CD14-positive monocyte (primary cell): ENCODE results near the gene STIP1. TPM values are rescaled to one million over a fixed set of nuclear protein-coding genes. Genes with fewer than 3 reads are reported as not detected.

Source experiments
- DNase-seq, 3 donors: peaks; one replicate each; pipeline ENCODE4 v3.0.0-alpha.2; 2011 to 2022
- H2AFZ ChIP-seq: 2 replicates; pipeline ENCODE4 v1.6.0; 2012; ENCODE audit warnings: mild to moderate bottlenecking, low read depth, low read length, inconsistent platforms; ENCODE audit not compliant: insufficient read depth, poor library complexity, severe bottlenecking
- H3K27ac ChIP-seq, 2 donors: 1 replicate in 1 of 2; 2 replicates in 1 of 2; pipeline ENCODE4 v1.5.1; 2012 to 2013; ENCODE audit warnings: low read length in 2 of 2, control low read depth in 1 of 2, inconsistent platforms in 1 of 2, low read depth in 1 of 2, mild to moderate bottlenecking in 1 of 2
- H3K27me3 ChIP-seq, 2 donors: one replicate each; pipeline versions ENCODE4 v1.6.0 to v1.6.1; 2011 to 2013; ENCODE audit warnings: low read length in 2 of 2; ENCODE audit not compliant: control insufficient read depth in 2 of 2, insufficient read depth in 2 of 2
- H3K36me3 ChIP-seq, 2 donors: replicated peaks in 1 of 2; 1 replicate in 1 of 2; 2 replicates in 1 of 2; pipeline versions ENCODE4 v1.5.1 to v1.6.1; 2012 to 2013; ENCODE audit warnings: low read length in 2 of 2, control low read depth in 1 of 2, inconsistent platforms in 1 of 2, mild to moderate bottlenecking in 1 of 2; ENCODE audit not compliant: insufficient read depth in 2 of 2, control insufficient read depth in 1 of 2
- H3K4me1 ChIP-seq, 2 donors: 1 replicate in 1 of 2; 2 replicates in 1 of 2; pipeline versions ENCODE4 v1.5.1 to v1.6.1; 2012 to 2013; ENCODE audit warnings: low read length in 2 of 2, control low read depth in 1 of 2, inconsistent platforms in 1 of 2, mild to moderate bottlenecking in 1 of 2, moderate library complexity in 1 of 2; ENCODE audit not compliant: insufficient read depth in 2 of 2, control insufficient read depth in 1 of 2
- H3K4me2 ChIP-seq: replicated peaks from 2 replicates; pipeline ENCODE3; 2012; ENCODE audit warnings: low read length, moderate library complexity, mild to moderate bottlenecking; ENCODE audit not compliant: poor library complexity, severe bottlenecking; ENCODE audit errors: extremely low read depth
- H3K4me3 ChIP-seq, 3 experiments: fragments of 200-600 bp in 1 of 3; sonication (generic) in 1 of 3; replicated peaks in 1 of 3; 1 replicate in 2 of 3; 2 replicates in 1 of 3; pipeline ENCODE4 v1.5.1; 2011 to 2013; ENCODE audit warnings: low read length in 3 of 3, mild to moderate bottlenecking in 3 of 3, control low read depth in 2 of 3, low read depth in 2 of 3, inconsistent platforms in 1 of 3, moderate library complexity in 1 of 3
- H3K79me2 ChIP-seq: 2 replicates; pipeline ENCODE4 v1.6.0; 2012; ENCODE audit warnings: mild to moderate bottlenecking, control low read depth, inconsistent platforms, low read length, moderate library complexity; ENCODE audit not compliant: insufficient read depth
- H3K9ac ChIP-seq: 2 replicates; pipeline ENCODE4 v1.6.0; 2017; ENCODE audit warnings: low read length, mild to moderate bottlenecking; ENCODE audit not compliant: insufficient read depth, poor library complexity, severe bottlenecking
- H3K9me3 ChIP-seq, 2 donors: replicated peaks in 1 of 2; 1 replicate in 1 of 2; 2 replicates in 1 of 2; pipeline versions ENCODE4 v1.5.1 to v1.6.1; 2012 to 2013; ENCODE audit warnings: low read length in 2 of 2, control low read depth in 1 of 2; ENCODE audit not compliant: control insufficient read depth in 1 of 2, insufficient read depth in 1 of 2
- H4K20me1 ChIP-seq: 2 replicates; pipeline ENCODE4 v1.6.0; 2012; ENCODE audit warnings: mild to moderate bottlenecking, low read length, control low read depth, moderate library complexity; ENCODE audit not compliant: insufficient read depth
- H3K27ac Mint-ChIP-seq, 7 donors: one replicate each; pipeline ENCODE4 v1.8.0; 2020; ENCODE audit warnings: mild to moderate bottlenecking in 7 of 7, mixed read lengths in 7 of 7, moderate library complexity in 6 of 7, inconsistent platforms in 2 of 7
- H3K27me3 Mint-ChIP-seq, 3 donors: one replicate each; pipeline ENCODE4 v1.8.0; 2021 to 2022; ENCODE audit warnings: low read depth in 3 of 3, mild to moderate bottlenecking in 3 of 3, mixed read lengths in 3 of 3, moderate library complexity in 3 of 3, inconsistent platforms in 1 of 3
- H3K36me3 Mint-ChIP-seq, 2 donors: one replicate each; pipeline ENCODE4 v1.8.0; 2020; ENCODE audit warnings: mixed read lengths in 2 of 2, inconsistent platforms in 1 of 2, mild to moderate bottlenecking in 1 of 2
- H3K4me1 Mint-ChIP-seq: one replicate; pipeline ENCODE4 v1.8.0; 2020; ENCODE audit warnings: mild to moderate bottlenecking, mixed read lengths
- H3K4me3 Mint-ChIP-seq, 2 donors: one replicate each; pipeline ENCODE4 v1.8.0; 2020; ENCODE audit warnings: mild to moderate bottlenecking in 2 of 2, mixed read lengths in 2 of 2, moderate library complexity in 1 of 2
- H3K9me3 Mint-ChIP-seq, 7 donors: one replicate each; pipeline ENCODE4 v1.8.0; 2020 to 2022; ENCODE audit warnings: mixed read lengths in 7 of 7, mild to moderate bottlenecking in 6 of 7, moderate library complexity in 6 of 7, inconsistent platforms in 2 of 7
- CTCF ChIP-seq: fragments of 200-600 bp; IDR thresholded peaks from one replicate; pipeline ENCODE4 v1.8.0; 2022; ENCODE audit warnings: antibody characterized with exemption, mild to moderate bottlenecking
- WGBS: methylation state at CpG from one replicate; pipeline ENCODE4 v1.1.5; 2013; ENCODE audit warnings: missing lambda C conversion rate; ENCODE audit not compliant: insufficient coverage; 5-methylcytosine and 5-hydroxymethylcytosine counted together
- intact Hi-C, 2 donors: fragments of 100-400 bp; cut with micrococcal nuclease; formaldehyde crosslinking; loops; one replicate each; pipeline versions ENCODE4 v1.15.0 to v1.15.1; 2023
- polyA plus RNA-seq, 3 donors: library from polyadenylated mRNA; depleted of rRNA in 1 of 3; unstranded in 2 of 3; stranded (reverse) in 1 of 3; fragments of 300-500 nt in 2 of 3; fragments of >200 nt in 1 of 3; fragmentation: Illumina TruSeq in 2 of 3; gene quantifications; 1 replicate in 2 of 3; 2 replicates in 1 of 3; pipeline ENCODE4 v1.2.3, GENCODE V29; 2012 to 2021

Gene STIP1
- polyA plus RNA-seq, 3 donors = 44.5 to 52.0 (median 51.1) TPM

- Mint-ChIP-seq H3K36me3 (peaks cover 16 to 24% of the 10 kb centered on the region in 2 donors), H3K9me3 (peaks cover 0 to 8% (median 2%) of the 10 kb centered on the region in 7 donors), H3K4me1 (peaks cover 58% of the 10 kb centered on the region), H3K27me3 (peaks cover 11 to 21% (median 21%) of the 10 kb centered on the region in 3 donors), H3K27ac (peak overlapping the region in 3 of 7 donors; percentile 5 to 26 (median 25)), H3K4me3 (peak overlapping the region; percentile 77 to 85)
- Histone ChIP-seq H3K4me2 (peak overlapping the region; percentile 84), H3K79me2 (no peaks in the 10 kb centered on the region), H3K4me3 (peak overlapping the region in 1 of 3 experiments; percentile 75), H4K20me1 (no peaks in the 10 kb centered on the region), H3K27me3 (peaks cover 0 to 7% of the 10 kb centered on the region in 2 donors), H3K9me3 (no peaks in the 10 kb centered on the region), H2AFZ (no peak overlapping the region), H3K4me1 (peaks cover 58 to 73% of the 10 kb centered on the region in 2 donors), H3K27ac (no peak overlapping the region), H3K9ac (peak overlapping the region; percentile 54), H3K36me3 (no peaks in the 10 kb centered on the region)
- WGBS = over 99% methylated on average over 10 of the region's 12 CpGs
- DNase-seq = no peak
- intact Hi-C loops = no loop called here
- TF ChIP-seq CTCF = no peak
Observed at GRCh38 chr11:64235437-64236161, 49.6 kb downstream of the STIP1 start.

GRCh38 chr11:64237484-64237951, 51.5 kb downstream of the STIP1 start:
- Mint-ChIP-seq H3K36me3 (peaks cover 15 to 20% of the 10 kb centered on the region in 2 donors), H3K27me3 (peaks cover 10 to 21% (median 20%) of the 10 kb centered on the region in 3 donors), H3K4me3 (no peak overlapping the region), H3K27ac (peak overlapping the region in 3 of 7 donors; percentile 50 to 52 (median 51)), H3K4me1 (peaks cover 48% of the 10 kb centered on the region), H3K9me3 (peaks cover 0 to 7% (median 2%) of the 10 kb centered on the region in 7 donors)
- no peaks in the 10 kb centered on the region for H3K9me3 ChIP-seq
- H3K27ac ChIP-seq = no peak overlapping the region
- peaks cover 0 to 7% of the 10 kb centered on the region in 2 donors for H3K27me3 ChIP-seq
- H4K20me1 ChIP-seq = no peaks in the 10 kb centered on the region
- no peak for DNase-seq
- no peaks in the 10 kb centered on the region for H3K36me3 ChIP-seq
- H3K79me2 ChIP-seq = peaks cover 11% of the 10 kb centered on the region
- H2AFZ ChIP-seq = no peak overlapping the region
- H3K4me3 ChIP-seq = no peak overlapping the region
- TF ChIP-seq CTCF = no peak
- H3K4me2 ChIP-seq = no peak overlapping the region
- no peak overlapping the region for H3K9ac ChIP-seq
- 100% methylated on average over 1 of the region's 12 CpGs for WGBS
- intact Hi-C loops = no loop called here
- peaks cover 55 to 67% of the 10 kb centered on the region in 2 donors for H3K4me1 ChIP-seq
